GM18951 (cell line): ENCODE measurements around the gene RNLS.
"Not testable (repeated sequence)": the region's sequence is repeated elsewhere in the genome, so short reads cannot be mapped to it uniquely, and the experiment has no call there.

Experiments
- POLR2A ChIP-seq: IDR thresholded peaks from 4 replicates; pipeline ENCODE4 v1.6.1; 2011; ENCODE audit warnings: mild to moderate bottlenecking; ENCODE audit not compliant: insufficient read length, insufficient read depth; ENCODE audit errors: extremely low read depth
- in situ Hi-C: fragments of 300-500 bp; cut with MboI; formaldehyde crosslinking; loops from one replicate; pipeline ENCODE4 v1.12.0; 2022; ENCODE audit warnings: low sequenced_read_pairs, mixed read lengths, inconsistent platforms; ENCODE audit not compliant: unreplicated experiment

RNLS gene

DNA sequence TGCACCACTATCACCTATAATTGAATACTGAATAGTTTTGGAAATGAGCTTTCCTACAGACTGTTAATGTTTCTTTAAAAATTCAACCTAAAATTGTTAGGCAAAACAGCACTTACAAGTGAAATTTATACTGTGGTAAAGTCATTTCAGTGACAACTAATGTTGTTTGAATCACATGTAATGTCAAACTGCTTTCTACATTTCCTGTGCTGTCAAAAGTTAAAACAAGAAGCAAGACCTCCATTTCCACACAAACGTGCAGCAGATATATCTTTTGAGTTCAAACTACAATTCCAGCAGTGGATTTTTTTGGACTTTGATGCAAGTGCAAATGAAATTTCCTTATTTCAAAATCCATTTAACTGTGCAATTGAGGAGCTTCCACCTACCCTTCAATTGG is 199.8 kb downstream of the RNLS start:
- TF ChIP-seq POLR2A: no peak
- in situ Hi-C loops: loop anchor here (10.0 kb wide), 1 partner anchor 518 kb away; the partner anchor contains the start of genes KLLN and PTEN

DNA sequence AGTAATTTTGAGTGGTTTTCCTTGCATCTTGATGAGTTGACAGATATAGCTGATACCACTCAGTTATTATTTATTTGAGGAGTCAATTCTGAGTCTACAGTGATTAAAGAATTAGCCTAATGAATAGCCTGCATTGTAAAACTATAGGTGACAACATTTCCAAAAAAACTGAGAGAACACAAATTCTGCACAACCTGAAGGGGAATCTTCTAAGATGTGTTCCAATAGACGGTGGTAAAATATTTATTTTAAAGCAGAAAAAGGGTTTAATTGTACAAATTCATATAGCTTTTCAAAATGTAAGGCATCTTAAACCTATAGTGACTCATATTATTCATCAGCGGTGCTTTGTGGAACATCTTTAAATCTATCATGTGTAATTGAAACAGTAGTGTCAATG is 200.4 kb downstream of the RNLS start:
- in situ Hi-C loops: loop anchor here (10.0 kb wide), 1 partner anchor 518 kb away; the partner anchor contains the start of genes KLLN and PTEN
- TF ChIP-seq POLR2A: no peak

DNA sequence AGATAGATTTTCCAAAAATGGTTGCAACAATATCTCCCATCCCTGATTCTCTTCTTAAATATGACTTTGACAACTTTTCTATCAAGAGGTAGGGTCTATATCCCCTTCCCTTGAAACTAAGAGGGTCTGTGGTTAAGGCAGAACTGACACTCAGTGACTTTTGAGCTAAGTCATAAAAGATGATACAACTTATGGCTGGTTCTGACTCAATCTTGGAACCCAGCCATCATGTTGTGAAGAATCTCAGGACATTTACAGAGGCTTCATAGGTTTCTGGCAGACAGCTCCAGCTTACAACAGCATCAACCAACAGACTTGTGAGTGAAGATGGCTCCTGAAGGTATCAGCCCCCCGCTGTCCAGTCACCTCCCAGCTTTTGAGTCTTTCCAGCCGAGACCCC is 203.5 kb downstream of the RNLS start:
- in situ Hi-C loops: no loop called here
- TF ChIP-seq POLR2A: no peak

DNA sequence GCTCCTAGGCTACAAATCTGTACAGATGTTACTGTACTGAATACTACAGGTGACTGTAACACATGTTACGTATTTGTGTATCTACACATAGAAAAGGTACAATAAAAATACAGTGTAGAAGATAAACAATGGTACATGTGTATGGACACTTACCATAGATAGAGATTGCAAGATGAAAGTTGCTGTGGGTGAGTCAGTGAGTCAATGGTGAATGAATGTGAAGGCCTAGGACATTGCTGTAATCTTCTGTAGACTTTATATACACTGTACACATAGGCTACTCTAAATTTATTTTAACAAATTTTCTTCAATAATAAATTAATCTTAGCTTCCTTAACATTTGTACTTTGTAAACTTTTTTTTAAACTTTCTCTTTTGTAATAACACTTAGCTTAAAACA is 205.6 kb downstream of the RNLS start:
- in situ Hi-C loops: no loop called here
- TF ChIP-seq POLR2A: no peak

DNA sequence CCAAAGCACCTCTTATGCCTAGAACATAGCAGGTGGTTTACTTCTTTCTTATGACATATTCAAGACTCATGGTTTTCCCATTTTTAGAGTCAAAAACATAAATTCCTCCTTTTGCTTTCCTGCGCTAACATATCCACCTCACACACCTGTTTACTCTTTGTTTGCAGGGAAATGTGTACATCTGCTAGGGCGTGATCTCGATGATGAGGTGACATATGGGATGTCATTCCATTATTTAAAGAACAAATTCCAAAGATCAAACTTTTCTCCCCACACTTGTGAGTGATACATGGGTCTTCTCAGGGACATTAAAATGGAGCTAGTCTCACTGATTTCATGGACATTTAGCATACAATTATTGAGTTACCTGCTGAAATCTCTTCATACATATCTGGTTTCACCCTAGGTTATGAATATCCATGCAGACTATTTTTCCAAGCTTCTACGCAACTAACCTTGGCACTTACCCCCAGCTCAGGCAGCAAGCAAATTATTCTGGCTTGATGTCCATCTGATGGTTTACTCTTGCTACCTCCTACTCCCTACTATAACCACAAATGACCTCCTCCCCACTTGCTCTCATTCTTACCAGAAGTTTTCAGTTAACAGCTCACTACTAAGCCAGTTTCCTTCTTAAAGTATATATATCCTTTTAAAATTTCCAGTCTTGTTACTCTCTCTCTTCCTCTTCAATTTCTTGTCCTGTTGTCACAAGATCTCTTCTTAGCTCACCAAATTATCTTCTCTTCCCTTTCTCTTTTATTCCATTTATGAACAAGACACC is 208.5 kb downstream of the RNLS start:
- TF ChIP-seq POLR2A: no peak
- in situ Hi-C loops: no loop called here

DNA sequence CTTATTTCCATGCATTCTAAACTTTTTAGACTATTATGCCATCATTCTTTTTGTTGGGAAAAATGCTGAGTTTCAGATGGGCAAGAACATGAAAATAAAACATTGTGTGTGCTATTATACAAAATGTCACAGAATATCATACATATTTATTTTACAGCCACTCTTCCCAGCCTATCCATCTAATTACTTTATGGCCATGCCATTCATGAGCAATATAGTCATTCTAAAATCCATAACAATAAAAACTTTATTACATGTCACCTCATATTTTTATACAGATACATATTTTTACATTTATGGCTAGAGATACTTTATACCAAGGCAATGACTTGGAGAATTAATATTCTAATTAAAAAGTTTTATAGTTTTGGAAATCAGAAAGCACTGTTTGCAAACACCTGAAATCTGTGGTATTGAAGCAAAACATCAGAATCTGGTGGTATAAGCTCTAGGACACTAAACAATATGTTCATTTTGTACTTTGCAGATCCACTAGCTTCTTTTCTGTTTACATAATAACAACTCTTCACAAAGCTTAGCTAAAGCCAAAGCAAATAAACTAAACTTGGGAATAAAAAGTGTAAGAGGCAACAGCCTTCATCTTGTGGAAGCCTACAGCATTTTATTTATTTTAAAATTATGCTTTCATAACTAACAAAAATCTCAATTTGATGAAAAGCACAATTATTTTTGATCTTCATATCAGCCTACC is 210.1 kb downstream of the RNLS start:
- in situ Hi-C loops: no loop called here
- TF ChIP-seq POLR2A: no peak

DNA sequence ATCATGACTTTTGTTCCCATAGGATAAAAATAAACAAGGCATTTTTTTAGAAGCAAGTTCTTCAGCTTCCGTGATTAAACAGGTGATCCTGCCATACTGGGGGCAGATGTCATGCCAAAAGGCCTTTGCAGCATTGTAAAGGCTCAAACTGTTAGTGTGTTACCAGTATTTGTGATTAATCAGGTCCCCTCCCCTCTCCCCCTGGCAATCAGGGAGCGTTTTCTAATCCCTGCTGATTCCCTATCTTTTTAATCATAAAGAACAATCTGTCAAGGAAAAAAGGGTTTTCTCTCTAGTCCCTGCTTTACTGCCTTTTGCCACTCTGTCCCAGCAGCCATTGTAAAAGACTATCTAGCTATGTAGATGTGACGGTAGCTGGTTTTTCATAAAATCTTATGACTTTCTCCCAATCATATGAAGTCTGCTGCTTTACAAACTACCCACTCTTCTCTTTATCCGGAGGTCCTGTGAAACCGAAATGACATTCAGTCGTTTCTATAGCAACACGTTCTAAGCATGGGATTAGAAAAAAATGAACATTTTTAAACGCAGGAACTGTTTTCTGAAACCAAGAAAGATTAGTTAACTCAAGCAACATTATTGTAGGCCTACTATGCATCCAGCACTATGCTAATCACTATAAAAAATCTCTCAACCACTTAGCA is 210.9 kb downstream of the RNLS start:
- no peak for TF ChIP-seq POLR2A
- in situ Hi-C loops: no loop called here

DNA sequence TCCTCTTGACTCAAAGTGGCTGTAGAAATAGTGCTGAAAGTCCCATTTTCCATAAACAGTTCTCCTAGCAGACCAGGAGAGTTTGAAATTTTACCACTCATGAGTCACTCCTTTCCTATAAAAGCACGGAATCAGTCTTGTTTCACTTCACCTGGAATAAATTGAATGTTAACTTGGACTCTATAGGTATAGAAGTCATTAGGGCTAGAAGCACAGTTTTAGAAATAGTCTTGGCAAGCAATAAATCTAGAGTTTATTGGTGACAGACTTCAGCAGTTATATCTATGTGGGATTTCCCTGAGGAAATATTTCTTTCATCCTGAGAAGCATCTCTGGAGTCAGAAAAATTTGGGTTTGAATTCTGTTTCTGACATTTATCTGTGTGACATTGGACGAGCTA is 212.4 kb downstream of the RNLS start:
- no peak for TF ChIP-seq POLR2A
- in situ Hi-C loops: no loop called here

DNA sequence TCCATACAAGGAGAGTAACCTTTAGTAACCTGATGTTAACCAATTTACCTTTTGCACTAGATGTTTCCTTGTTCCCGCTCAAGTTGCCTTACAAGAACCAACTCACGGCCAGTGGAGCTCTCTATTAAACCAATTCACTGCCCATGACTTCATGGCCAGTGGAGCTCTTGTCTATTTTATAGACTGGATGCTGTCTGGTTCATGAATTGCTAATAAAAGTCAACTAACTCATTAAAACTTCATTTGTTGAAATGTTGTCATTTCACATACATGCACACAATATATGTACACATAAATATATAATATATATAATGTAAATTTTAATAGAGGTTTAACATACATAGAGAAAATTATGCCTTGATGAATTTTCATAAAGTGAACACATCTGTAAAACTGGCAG is 216.3 kb downstream of the RNLS start:
- no peak for TF ChIP-seq POLR2A
- in situ Hi-C loops: no loop called here

DNA sequence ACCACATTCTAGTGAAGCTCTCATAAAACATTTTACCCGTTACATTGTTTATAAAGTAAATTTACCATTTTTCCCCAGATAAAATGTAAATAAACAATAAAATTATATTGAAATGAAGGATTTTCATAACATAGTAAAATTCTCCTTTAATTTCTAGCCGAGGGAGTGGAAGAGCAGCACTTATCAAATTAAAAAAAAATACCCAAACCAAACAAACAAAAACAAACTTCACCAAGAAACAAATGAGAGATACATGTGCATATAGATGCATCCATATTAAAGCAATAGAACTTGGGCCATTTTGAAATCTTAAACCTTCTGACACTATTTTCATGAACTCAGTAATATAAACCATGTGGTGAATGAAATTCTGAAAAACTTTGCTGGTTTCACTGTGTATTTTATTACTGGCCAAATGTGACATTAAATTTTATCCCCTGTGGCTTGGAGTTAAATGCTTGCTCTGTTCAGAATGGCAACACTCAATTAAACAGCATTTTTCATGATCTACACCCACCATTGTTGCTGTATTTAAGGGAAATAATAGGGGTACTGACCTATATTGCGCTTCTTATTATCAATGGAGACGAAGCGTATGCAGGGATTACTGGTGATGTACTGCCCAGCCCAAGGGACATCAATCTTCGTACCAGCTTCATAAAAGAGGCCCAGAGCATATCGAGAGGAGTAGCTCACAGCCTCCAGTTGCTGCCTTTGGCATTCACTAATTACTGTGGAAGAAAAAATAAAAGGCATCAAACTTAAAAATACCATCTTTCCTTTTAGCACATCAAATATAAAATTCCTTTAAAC is 220.9 kb downstream of the RNLS start:
- in situ Hi-C loops: no loop called here
- no peak for TF ChIP-seq POLR2A

DNA sequence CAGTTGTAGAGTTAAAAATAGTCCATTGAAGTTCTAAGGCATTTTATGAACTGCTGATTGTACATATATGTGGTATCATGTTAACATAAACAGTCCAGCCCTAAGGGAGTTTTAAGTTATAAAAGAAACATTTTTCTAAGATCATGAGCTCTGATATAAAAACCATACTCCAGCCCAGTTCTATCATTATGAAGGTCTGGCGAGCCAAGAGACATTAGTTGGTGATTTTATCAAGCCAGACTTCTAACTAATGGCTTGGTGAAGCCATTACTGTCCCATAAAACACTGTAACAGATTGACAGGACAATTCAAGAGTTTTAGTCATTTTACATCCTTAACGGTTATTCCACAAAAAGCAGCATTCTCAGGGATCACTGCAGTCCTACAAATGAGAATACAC is 221.6 kb downstream of the RNLS start:
- in situ Hi-C loops: no loop called here
- TF ChIP-seq POLR2A: no peak

DNA sequence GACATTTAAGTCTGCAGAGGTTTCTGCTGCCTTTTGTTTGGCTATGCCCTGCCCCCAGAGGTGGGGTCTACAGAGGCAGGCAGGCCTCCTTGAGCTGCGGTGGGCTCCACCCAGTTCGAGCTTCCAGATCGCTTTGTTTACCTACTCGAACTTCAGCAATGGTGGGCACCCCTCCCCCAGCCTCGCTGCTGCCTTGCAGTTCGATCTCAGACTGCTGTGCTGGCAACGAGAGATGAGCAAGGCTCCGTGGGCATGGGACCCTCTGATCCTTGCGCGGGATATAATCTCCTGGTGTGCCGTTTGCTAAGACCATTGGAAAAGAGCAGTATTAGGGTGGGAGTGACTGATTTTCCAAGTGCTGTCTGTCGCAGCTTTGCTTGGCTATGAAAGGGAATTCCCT is 227.4 kb downstream of the RNLS start:
- in situ Hi-C loops: not testable (repeated sequence)

DNA sequence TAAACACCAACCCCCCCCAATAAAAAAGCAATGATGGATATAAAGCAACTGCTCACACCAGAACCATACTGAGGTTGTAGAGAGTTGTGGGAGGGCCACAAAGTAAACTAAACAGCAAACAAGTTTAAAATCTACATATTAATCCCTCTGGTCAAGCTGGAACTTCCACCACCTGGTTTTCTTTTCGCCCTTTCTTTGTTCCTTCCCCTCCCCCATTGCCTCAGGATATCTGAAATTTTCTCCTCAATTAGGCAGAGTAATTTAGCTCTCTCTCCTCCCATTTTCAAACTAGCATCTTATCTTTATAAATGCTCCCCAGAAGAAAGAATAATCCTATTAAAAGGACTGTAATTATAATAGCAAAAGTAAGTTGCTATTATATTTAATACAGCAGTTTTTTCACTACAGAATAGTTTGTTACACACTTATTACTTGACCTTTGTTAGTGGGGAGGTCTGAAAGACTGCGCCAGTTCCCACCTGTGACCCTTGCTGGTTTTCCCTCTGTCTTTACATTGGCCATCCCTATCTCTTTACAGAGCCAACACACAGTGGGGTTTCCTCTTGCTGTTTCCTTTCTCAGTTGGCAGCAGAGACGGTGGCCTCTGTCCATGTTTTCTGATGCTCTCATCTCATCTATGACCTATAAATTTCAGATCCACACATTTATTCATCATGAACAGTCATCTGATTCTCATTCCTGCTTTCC is 235.4 kb downstream of the RNLS start:
- in situ Hi-C loops: no loop called here
- no peak for TF ChIP-seq POLR2A

DNA sequence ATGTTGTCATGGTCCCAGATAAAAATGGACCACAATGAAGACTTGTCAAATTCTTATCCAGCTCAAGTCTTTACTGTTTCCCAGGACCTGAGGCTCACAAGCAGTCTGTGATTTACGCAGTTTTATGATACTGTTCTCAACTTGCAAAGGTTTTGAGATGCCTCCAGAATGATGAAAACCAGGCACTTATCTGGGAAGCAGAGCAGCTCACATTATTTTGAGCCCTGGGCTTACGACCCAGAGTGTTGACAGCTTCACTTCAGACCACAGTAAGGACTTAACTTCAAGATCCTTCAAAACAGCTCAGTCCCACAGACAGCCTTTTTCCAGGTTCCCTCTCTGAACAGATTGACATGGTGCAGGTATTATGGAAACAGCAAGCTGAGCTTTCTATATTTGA is 236.1 kb downstream of the RNLS start:
- in situ Hi-C loops: no loop called here
- no peak for TF ChIP-seq POLR2A
